Adrenal gland (tissue), 12 donors: ENCODE measurements around the gene TRIM36. TPM values are rescaled to one million over a fixed set of nuclear protein-coding genes. Genes with fewer than 3 reads are reported as not detected.

Experiments used
- DNase-seq, 7 donors: peaks; one replicate each; pipeline ENCODE4 v3.0.0-alpha.2; 2019 to 2020
- H3K27ac ChIP-seq, 5 donors: fragments of 200-600 bp; sonication (generic) in 4 of 5; 1 replicate in 3 of 5; 2 replicates in 2 of 5; pipeline versions ENCODE4 v1.5.1 to v1.8.0; 2016 to 2020; ENCODE audit warnings: mild to moderate bottlenecking in 1 of 5
- H3K27me3 ChIP-seq: fragments of 200-600 bp; 2 replicates; pipeline ENCODE4 v1.8.0; 2021
- H3K36me3 ChIP-seq, 2 donors: fragments of 200-600 bp; replicated peaks in 1 of 2; 1 replicate in 1 of 2; 2 replicates in 1 of 2; pipeline versions ENCODE4 v1.5.1 to v1.8.0; 2018 to 2022
- H3K4me1 ChIP-seq, 2 donors: fragments of 200-600 bp; replicated peaks in 1 of 2; 1 replicate in 1 of 2; 2 replicates in 1 of 2; pipeline versions ENCODE4 v1.5.1 to v1.8.0; 2018 to 2021
- H3K4me3 ChIP-seq, 4 donors: fragments of 200-600 bp; sonication (generic) in 3 of 4; one replicate each; pipeline ENCODE4 v1.5.1; 2016 to 2018
- H3K9me3 ChIP-seq, 3 donors: fragments of 200-600 bp; sonication (generic) in 1 of 3; replicated peaks in 1 of 3; 1 replicate in 2 of 3; 2 replicates in 1 of 3; pipeline versions ENCODE4 v1.5.1 to v1.8.0; 2016 to 2021
- POLR2A ChIP-seq, 2 donors: fragments of 450-650 bp; IDR thresholded peaks; one replicate each; pipeline ENCODE4 v1.6.1; 2017; ENCODE audit warnings: antibody characterized with exemption in 2 of 2, mild to moderate bottlenecking in 2 of 2, moderate library complexity in 1 of 2
- WGBS, 4 donors: extraction: QIAGEN DNeasy Blood & Tissue Kit in 2 of 4; methylation state at CpG; one replicate each; pipeline versions ENCODE4 v1.1.5 to v1.1.7; 2013 to 2017; 5-methylcytosine and 5-hydroxymethylcytosine counted together
- intact Hi-C, 2 donors: fragments of 100-400 bp; cut with DNase I; formaldehyde crosslinking; loops; one replicate each; pipeline versions ENCODE4 v1.14.1 to v1.15.0; 2022 to 2023
- polyA plus RNA-seq, 3 donors: library from polyadenylated mRNA; stranded (reverse); fragments of 200-250 nt in 2 of 3; fragments of 350-450 nt in 1 of 3; fragmentation: Illumina TruSeq in 1 of 3; extraction: RNeasy Lipid Tissue Mini Kit (QIAGEN cat#74804) in 1 of 3; gene quantifications; one replicate each; pipeline ENCODE4 v1.2.3, GENCODE V29; 2013 to 2014
- total RNA-seq, 9 donors: library from RNA; depleted of rRNA in 4 of 9; stranded (reverse); fragments of >200 nt in 4 of 9; fragments of 120-200 nt in 1 of 9; fragmentation: NEBNext Ultra II Directional in 1 of 9; extraction: Animal tissue kit (Norgen Biotek cat#: 25700) in 1 of 9; gene quantifications; one replicate each; pipeline versions ENCODE4 v1.1.0 to v1.2.4, GENCODE V29; 2013 to 2023
- TF ChIP-seq, protein P1 (sequence below), 6 experiments: fragments of 450-650 bp in 4 of 6; fragments of 200-600 bp in 2 of 6; sonication (generic) in 1 of 6; IDR thresholded peaks; 1 replicate in 5 of 6; 2 replicates in 1 of 6; pipeline versions ENCODE4 v1.5.1 to v1.8.0; 2016 to 2021; ENCODE audit warnings: antibody characterized with exemption in 6 of 6, mild to moderate bottlenecking in 2 of 6, moderate library complexity in 1 of 6
- donor health status: healthy with polysubstance abuse.
- donor health status: Bipolar disorder and iron deficiency.
- donor health status: DM: yes; HTN: yes; CAD: no.
- donor health status: DM: no; HTN: no; CAD: no.
- donor health status: DM: no; HTN: no; CAD: no.
- donor health status: DM: yes; HTN: yes; CAD: no.

TRIM36 gene
- total and polyA plus RNA-seq, 12 donors: 0.36 to 23.5 (median 2.8) TPM

DNA sequence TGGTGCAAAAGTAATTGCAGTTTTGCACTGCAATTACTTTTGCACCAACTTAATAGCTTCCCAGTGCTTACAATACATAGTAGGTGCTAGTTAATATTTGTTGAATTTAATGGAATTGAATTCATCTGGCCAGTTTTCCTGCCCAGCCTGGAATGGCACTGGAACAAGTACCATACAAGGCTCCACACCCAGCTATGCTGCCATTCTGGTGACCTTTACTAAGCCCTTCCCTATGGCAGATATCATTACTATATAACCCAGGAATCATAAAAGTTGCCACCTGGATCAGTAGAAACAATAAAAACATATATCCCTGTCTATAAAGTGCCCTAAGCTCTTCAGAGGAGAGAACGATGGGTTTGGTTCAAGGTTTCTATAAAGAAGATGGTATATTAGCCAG is 22.4 kb upstream of the TRIM36 start:
- WGBS, 4 donors: 89 to 100% (median 95%) methylated on average over 1 of the region's 1 CpG
- TF ChIP-seq, protein P1, sequence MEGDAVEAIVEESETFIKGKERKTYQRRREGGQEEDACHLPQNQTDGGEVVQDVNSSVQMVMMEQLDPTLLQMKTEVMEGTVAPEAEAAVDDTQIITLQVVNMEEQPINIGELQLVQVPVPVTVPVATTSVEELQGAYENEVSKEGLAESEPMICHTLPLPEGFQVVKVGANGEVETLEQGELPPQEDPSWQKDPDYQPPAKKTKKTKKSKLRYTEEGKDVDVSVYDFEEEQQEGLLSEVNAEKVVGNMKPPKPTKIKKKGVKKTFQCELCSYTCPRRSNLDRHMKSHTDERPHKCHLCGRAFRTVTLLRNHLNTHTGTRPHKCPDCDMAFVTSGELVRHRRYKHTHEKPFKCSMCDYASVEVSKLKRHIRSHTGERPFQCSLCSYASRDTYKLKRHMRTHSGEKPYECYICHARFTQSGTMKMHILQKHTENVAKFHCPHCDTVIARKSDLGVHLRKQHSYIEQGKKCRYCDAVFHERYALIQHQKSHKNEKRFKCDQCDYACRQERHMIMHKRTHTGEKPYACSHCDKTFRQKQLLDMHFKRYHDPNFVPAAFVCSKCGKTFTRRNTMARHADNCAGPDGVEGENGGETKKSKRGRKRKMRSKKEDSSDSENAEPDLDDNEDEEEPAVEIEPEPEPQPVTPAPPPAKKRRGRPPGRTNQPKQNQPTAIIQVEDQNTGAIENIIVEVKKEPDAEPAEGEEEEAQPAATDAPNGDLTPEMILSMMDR (IDR thresholded peaks at IDR 0.05): no peak
- TF ChIP-seq POLR2A (IDR thresholded peaks at IDR 0.05): no peak
- no peaks in the 10 kb centered on the region for H3K36me3 ChIP-seq
- H3K27me3 ChIP-seq: no peaks in the 10 kb centered on the region
- H3K4me3 ChIP-seq: no peak overlapping the region
- no peaks in the 10 kb centered on the region for H3K9me3 ChIP-seq
- intact Hi-C loops: no loop called here
- DNase-seq: no peak
- no peaks in the 10 kb centered on the region for H3K4me1 ChIP-seq
- H3K27ac ChIP-seq: no peak overlapping the region

DNA sequence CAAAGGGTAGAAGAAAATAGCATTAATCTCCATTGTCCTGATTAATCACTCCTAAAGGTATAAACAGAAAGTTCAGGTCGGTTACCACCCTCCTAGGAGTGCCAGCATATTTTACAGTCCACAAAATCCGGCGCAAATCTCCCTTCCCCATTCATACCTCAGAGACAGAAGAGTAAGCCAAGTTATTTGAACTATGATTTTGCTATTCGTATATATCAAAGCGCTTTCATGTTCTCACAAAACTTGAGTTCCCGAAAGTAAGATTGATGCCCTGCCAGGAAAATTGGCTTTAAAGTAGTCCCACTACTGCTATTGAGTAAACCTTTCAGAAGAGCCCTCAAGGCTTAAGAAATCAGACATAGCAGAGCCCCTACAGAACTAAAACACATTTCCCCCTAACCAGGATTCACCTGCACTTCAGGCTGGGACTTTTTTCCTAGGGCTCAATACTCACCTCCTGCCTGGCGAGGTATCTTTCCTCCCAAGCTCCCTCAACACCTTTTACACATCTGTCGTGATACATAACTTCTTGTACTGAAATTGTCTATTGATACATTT is 21.8 kb upstream of the TRIM36 start:
- Histone ChIP-seq H3K36me3 (no peaks in the 10 kb centered on the region), H3K4me1 (no peaks in the 10 kb centered on the region), H3K4me3 (no peak overlapping the region), H3K27me3 (no peaks in the 10 kb centered on the region), H3K27ac (no peak overlapping the region), H3K9me3 (no peaks in the 10 kb centered on the region)
- WGBS, 4 donors: 81 to 88% (median 83%) methylated on average over 8 of the region's 8 CpGs
- TF ChIP-seq, protein P1 (IDR thresholded peaks at IDR 0.05): no peak
- TF ChIP-seq POLR2A (IDR thresholded peaks at IDR 0.05): no peak
- intact Hi-C loops: no loop called here
- no peak for DNase-seq

GRCh38 chr5:115190388-115190787 is 20.7 kb upstream of the TRIM36 start:
- 74 to 87% (median 86%) methylated on average over 4 of the region's 4 CpGs for WGBS, 4 donors

DNA sequence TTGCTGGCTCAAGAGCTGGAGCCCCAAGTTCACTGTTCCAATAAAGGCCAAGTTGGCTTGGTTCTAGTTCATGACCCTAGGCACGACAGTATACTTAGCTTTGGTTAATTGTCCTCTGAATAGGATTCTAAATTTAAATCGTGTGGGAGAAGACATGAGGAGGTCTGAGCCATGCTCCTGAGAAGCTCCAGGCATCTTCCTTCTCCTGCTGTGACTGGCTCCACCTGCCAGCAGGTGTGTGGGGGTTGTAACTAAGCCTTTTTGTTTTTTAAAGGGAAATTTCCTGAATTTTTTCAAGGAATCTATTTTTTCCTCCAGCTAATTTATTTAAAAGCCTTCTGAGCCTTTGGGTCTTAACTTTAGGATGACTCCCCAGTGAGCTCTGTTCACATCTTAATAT is 20.2 kb upstream of the TRIM36 start:
- 53 to 70% (median 64%) methylated on average over 2 of the region's 2 CpGs for WGBS, 4 donors
- no peak for TF ChIP-seq POLR2A (IDR thresholded peaks at IDR 0.05)
- TF ChIP-seq, protein P1 (IDR thresholded peaks at IDR 0.05): no peak
- no peak for DNase-seq
- H3K9me3 ChIP-seq: no peaks in the 10 kb centered on the region
- H3K27me3 ChIP-seq: no peaks in the 10 kb centered on the region
- intact Hi-C loops: no loop called here
- no peaks in the 10 kb centered on the region for H3K4me1 ChIP-seq
- H3K27ac ChIP-seq: no peak overlapping the region
- H3K36me3 ChIP-seq: no peaks in the 10 kb centered on the region
- no peak overlapping the region for H3K4me3 ChIP-seq

More at GRCh38 chr5:115190388-115190787, 20.7 kb upstream of the TRIM36 start:
- Histone ChIP-seq H3K9me3 (no peaks in the 10 kb centered on the region), H3K4me1 (no peaks in the 10 kb centered on the region), H3K27me3 (no peaks in the 10 kb centered on the region), H3K27ac (no peak overlapping the region), H3K36me3 (no peaks in the 10 kb centered on the region), H3K4me3 (no peak overlapping the region)
- TF ChIP-seq, protein P1 (IDR thresholded peaks at IDR 0.05): no peak
- no peak for TF ChIP-seq POLR2A (IDR thresholded peaks at IDR 0.05)
- intact Hi-C loops: no loop called here
- no peak for DNase-seq
